Neural progenitor cell (in vitro differentiated cells): ENCODE data around the gene SLC12A7.

Experiments used
- EZH2 ChIP-seq: fragments of 200-600 bp; sonication (generic); IDR thresholded peaks from 2 replicates; pipeline ENCODE4 v1.6.1; 2017; ENCODE audit warnings: antibody characterized with exemption, mild to moderate bottlenecking, moderate library complexity
- EZH2phosphoT487 ChIP-seq: fragments of 200-600 bp; sonication (generic); IDR thresholded peaks from 2 replicates; pipeline ENCODE4 v1.6.1; 2017; ENCODE audit warnings: antibody characterized with exemption
- TF ChIP-seq, protein P1 (sequence below): fragments of 200-600 bp; sonication (generic); IDR thresholded peaks from 2 replicates; pipeline ENCODE4 v1.5.1; 2017; ENCODE audit warnings: antibody characterized with exemption, mild to moderate bottlenecking

DNA sequence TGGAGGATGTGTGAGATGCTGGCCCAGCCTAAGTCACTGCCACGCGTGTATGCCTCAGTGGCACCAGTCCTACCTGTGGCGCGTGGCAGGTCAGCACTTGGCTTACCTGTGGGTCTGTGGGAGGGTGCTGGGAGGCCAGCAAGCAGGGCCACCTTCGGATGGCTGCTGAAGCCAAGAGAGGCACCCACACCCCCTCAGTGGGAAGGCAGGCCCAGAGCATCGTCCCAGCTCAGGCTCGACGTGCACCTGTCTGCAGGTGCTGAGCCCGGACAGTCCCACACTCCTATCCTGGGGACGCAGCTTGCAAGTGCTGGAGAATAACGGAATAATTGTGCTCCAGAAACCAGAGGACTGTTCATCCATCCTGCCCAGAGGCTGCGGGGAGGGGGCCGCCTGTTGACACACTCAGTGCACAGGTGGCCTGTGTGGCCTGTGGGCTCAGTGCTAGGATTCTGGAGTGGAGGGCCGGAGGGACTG, 79.3 kb downstream of the SLC12A7 start:
- TF ChIP-seq, protein P1, sequence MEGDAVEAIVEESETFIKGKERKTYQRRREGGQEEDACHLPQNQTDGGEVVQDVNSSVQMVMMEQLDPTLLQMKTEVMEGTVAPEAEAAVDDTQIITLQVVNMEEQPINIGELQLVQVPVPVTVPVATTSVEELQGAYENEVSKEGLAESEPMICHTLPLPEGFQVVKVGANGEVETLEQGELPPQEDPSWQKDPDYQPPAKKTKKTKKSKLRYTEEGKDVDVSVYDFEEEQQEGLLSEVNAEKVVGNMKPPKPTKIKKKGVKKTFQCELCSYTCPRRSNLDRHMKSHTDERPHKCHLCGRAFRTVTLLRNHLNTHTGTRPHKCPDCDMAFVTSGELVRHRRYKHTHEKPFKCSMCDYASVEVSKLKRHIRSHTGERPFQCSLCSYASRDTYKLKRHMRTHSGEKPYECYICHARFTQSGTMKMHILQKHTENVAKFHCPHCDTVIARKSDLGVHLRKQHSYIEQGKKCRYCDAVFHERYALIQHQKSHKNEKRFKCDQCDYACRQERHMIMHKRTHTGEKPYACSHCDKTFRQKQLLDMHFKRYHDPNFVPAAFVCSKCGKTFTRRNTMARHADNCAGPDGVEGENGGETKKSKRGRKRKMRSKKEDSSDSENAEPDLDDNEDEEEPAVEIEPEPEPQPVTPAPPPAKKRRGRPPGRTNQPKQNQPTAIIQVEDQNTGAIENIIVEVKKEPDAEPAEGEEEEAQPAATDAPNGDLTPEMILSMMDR: no peak
- TF ChIP-seq EZH2 (no peak), EZH2phosphoT487 (no peak)
